Natural killer cell (primary cell): Measurements from ENCODE around the gene USP34. TPM values are rescaled to one million over a fixed set of nuclear protein-coding genes. Genes with fewer than 3 reads are reported as not detected.
A peak's percentile ranks its signal among the peaks of the same experiment; 100 is the strongest.

Source experiments
- ATAC-seq, 3 donors: fragments of 150-1000 bp in 2 of 3; fragments of 200-7000 bp in 1 of 3; cut with Tn5 transposase; 1 replicate in 1 of 3; 2 replicates in 2 of 3; pipeline ENCODE4 v1.10.0; 2021; ENCODE audit warnings: mild to moderate bottlenecking in 2 of 3, moderate library complexity in 2 of 3
- DNase-seq, 2 donors: peaks; one replicate each; pipeline versions ENCODE4 v3.0.0 to v3.0.0-alpha.2; 2013 to 2021; ENCODE audit warnings: mixed read lengths in 1 of 2
- H3K27ac ChIP-seq: one replicate; pipeline ENCODE4 v1.5.1; 2013; ENCODE audit warnings: mild to moderate bottlenecking, low read length
- H3K27me3 ChIP-seq: one replicate; pipeline ENCODE4 v1.6.1; 2013; ENCODE audit warnings: low read length; ENCODE audit not compliant: control insufficient read depth, insufficient read depth
- H3K36me3 ChIP-seq: one replicate; pipeline ENCODE4 v1.6.1; 2013; ENCODE audit warnings: low read length; ENCODE audit not compliant: control insufficient read depth, insufficient read depth
- H3K4me1 ChIP-seq: one replicate; pipeline ENCODE4 v1.6.1; 2013; ENCODE audit warnings: low read length; ENCODE audit not compliant: control insufficient read depth, insufficient read depth
- H3K4me3 ChIP-seq: one replicate; pipeline ENCODE4 v1.5.1; 2013; ENCODE audit warnings: low read length
- H3K9me3 ChIP-seq: one replicate; pipeline ENCODE4 v1.6.1; 2013; ENCODE audit warnings: low read length; ENCODE audit not compliant: control insufficient read depth, insufficient read depth
- H3K27ac Mint-ChIP-seq, 2 donors: one replicate each; pipeline ENCODE4 v1.8.0; 2022; ENCODE audit warnings: mild to moderate bottlenecking in 2 of 2, mixed read lengths in 2 of 2, moderate library complexity in 1 of 2
- H3K27me3 Mint-ChIP-seq, 2 donors: one replicate each; pipeline ENCODE4 v1.8.0; 2022; ENCODE audit warnings: low read depth in 2 of 2, mixed read lengths in 2 of 2
- H3K36me3 Mint-ChIP-seq: one replicate; pipeline ENCODE4 v1.8.0; 2022; ENCODE audit warnings: mixed read lengths
- H3K4me1 Mint-ChIP-seq, 2 donors: one replicate each; pipeline ENCODE4 v1.8.0; 2022; ENCODE audit warnings: mixed read lengths in 2 of 2
- H3K4me3 Mint-ChIP-seq: one replicate; pipeline ENCODE4 v1.8.0; 2022; ENCODE audit warnings: mild to moderate bottlenecking, moderate library complexity, mixed read lengths
- H3K9me3 Mint-ChIP-seq, 2 donors: one replicate each; pipeline ENCODE4 v1.8.0; 2022; ENCODE audit warnings: mixed read lengths in 2 of 2
- WGBS: methylation state at CpG from one replicate; pipeline ENCODE4 v1.1.7; 2013; ENCODE audit warnings: missing lambda C conversion rate; ENCODE audit not compliant: insufficient coverage; 5-methylcytosine and 5-hydroxymethylcytosine counted together
- intact Hi-C: fragments of 100-400 bp; cut with micrococcal nuclease; formaldehyde crosslinking; loops from one replicate; pipeline ENCODE4 v1.14.2; 2022
- total RNA-seq, 4 donors: library from RNA; stranded (reverse); fragments of 120-200 nt in 1 of 4; gene quantifications; one replicate each; pipeline versions ENCODE4 v1.2.3 to v1.2.4, GENCODE V29; 2013 to 2022
- TF ChIP-seq, protein P1 (sequence below): fragments of 200-600 bp; IDR thresholded peaks from one replicate; pipeline ENCODE4 v1.8.0; 2022; ENCODE audit warnings: antibody characterized with exemption

USP34 gene
- total RNA-seq, 3 donors from 2014 or later (not counting 1 experiment from before 2014, with no cell fraction given) = 184 to 204 (median 199) TPM

DNA sequence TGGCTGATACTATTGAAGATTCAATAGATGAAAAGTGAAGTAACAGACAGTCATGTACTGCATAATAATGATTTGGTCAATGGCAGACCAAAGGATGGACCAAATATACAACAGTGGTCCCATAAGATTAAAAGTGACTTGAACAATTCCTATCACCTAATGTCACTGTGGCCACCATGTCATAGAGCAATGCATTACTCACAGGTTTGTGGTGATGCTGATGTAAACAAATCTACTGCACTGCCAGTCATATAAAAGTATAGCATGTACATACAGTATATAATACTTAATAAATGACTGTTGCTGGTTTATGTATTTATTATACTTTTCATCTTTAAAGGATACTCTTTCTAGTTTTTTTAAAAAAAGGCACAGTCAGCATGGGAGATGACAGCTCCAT lies 99.9 kb downstream of the USP34 start:
- Histone ChIP-seq H3K4me3 (no peak overlapping the region), H3K27ac (no peak overlapping the region), H3K36me3 (peaks cover 45% of the 10 kb centered on the region), H3K9me3 (no peaks in the 10 kb centered on the region), H3K4me1 (peaks cover 4% of the 10 kb centered on the region), H3K27me3 (no peaks in the 10 kb centered on the region)
- TF ChIP-seq, protein P1, sequence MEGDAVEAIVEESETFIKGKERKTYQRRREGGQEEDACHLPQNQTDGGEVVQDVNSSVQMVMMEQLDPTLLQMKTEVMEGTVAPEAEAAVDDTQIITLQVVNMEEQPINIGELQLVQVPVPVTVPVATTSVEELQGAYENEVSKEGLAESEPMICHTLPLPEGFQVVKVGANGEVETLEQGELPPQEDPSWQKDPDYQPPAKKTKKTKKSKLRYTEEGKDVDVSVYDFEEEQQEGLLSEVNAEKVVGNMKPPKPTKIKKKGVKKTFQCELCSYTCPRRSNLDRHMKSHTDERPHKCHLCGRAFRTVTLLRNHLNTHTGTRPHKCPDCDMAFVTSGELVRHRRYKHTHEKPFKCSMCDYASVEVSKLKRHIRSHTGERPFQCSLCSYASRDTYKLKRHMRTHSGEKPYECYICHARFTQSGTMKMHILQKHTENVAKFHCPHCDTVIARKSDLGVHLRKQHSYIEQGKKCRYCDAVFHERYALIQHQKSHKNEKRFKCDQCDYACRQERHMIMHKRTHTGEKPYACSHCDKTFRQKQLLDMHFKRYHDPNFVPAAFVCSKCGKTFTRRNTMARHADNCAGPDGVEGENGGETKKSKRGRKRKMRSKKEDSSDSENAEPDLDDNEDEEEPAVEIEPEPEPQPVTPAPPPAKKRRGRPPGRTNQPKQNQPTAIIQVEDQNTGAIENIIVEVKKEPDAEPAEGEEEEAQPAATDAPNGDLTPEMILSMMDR = no peak
- H3K4me1 Mint-ChIP-seq = peaks cover 20 to 24% of the 10 kb centered on the region in 2 donors
- no peak for DNase-seq
- no peaks in the 10 kb centered on the region for H3K36me3 Mint-ChIP-seq
- ATAC-seq = no peak
- H3K9me3 Mint-ChIP-seq = no peaks in the 10 kb centered on the region
- peak overlapping the region in 1 of 2 donors; percentile 15 for H3K27ac Mint-ChIP-seq
- no peaks in the 10 kb centered on the region for H3K27me3 Mint-ChIP-seq
- H3K4me3 Mint-ChIP-seq = no peak overlapping the region
- intact Hi-C loops = no loop called here

DNA sequence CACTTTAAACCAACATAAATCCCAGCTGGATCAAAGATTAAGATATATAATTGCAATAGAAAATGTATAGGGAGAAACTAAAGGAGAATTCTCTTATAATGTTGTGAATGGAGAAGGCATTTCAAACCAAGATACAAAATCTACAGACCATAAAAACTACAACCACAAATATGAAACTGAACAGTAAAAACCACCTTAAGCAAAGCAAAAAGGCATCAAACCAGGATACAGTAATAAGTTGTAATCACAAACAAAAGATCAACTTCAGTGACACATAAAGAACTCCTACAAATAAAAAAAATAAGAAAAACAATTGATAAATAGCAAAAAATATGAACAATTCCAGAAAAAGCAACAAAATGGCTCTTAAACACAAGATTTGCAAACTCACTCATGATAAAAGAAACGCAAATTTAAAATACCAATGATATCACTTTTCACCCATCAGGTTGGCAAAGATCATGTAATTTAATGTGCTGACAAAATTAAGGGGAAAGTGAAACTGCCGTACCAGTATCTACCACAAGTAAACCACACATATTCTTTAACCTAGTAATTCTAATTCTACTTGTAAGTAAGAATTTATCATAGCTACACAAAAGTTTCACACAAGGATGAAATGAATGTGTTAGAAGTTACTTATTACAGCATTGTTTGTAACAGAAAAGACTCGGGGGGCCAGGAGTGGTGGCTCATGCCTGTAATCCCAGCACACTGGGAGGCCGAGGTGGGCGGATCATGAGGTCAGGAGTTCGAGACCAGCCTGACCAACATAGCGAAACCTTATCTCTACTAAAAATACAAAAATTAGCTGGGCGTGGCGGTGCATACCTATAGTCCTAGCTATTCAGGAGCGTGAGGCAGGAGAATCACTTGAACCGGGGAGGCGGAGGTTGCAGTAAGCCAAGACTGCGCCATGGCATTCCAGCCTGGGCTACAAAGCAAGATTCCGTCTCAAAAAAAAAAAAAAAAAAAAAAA lies 101.9 kb downstream of the USP34 start:
- intact Hi-C loops = no loop called here
- no peaks in the 10 kb centered on the region for H3K36me3 Mint-ChIP-seq
- peaks cover 35% of the 10 kb centered on the region for H3K36me3 ChIP-seq

DNA sequence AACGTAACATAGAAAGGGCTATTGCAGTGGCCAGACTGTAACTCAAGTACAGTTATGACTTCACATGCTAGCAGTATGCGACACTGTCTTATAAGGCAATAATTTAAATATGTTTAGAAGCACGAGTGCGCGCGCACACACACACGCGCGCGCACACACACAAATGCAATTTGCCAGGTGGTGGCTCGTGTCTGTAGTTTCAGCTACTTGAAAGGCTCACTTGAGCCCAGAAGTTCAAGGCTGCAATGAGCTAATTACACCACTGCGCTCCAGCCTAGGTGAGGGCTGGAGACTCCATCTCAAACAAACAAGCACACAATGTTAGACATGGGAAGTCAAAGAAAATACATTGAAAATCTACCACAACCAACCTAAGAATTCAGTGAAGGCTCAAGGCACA lies 103.7 kb downstream of the USP34 start:
- DNase-seq = no peak
- Mint-ChIP-seq H3K4me3 (no peak overlapping the region), H3K4me1 (peaks cover 43 to 49% of the 10 kb centered on the region in 2 donors), H3K9me3 (no peaks in the 10 kb centered on the region), H3K36me3 (no peaks in the 10 kb centered on the region), H3K27ac (peak overlapping the region in 1 of 2 donors; percentile 77), H3K27me3 (no peaks in the 10 kb centered on the region)
- Histone ChIP-seq H3K4me3 (no peak overlapping the region), H3K9me3 (no peaks in the 10 kb centered on the region), H3K36me3 (peaks cover 45% of the 10 kb centered on the region), H3K4me1 (peaks cover 9% of the 10 kb centered on the region), H3K27me3 (no peaks in the 10 kb centered on the region), H3K27ac (no peak overlapping the region)
- WGBS = 85% methylated on average over 12 of the region's 12 CpGs
- no peak for ATAC-seq
- intact Hi-C loops = no loop called here
- TF ChIP-seq, protein P1 = no peak

More for the DNA sequence above, 101.9 kb downstream of the USP34 start:
- Mint-ChIP-seq H3K4me1 (peaks cover 29 to 31% of the 10 kb centered on the region in 2 donors), H3K4me3 (no peak overlapping the region), H3K27ac (peak overlapping the region; percentile 77 to 87), H3K27me3 (no peaks in the 10 kb centered on the region), H3K9me3 (no peaks in the 10 kb centered on the region)
- WGBS = 87% methylated on average over 11 of the region's 14 CpGs
- TF ChIP-seq, protein P1 = peak; percentile 22
- peak in 1 of 2 donors; percentile 44 for DNase-seq
- peaks cover 9% of the 10 kb centered on the region for H3K4me1 ChIP-seq
- ATAC-seq = peak; percentile 64 to 84 (median 79)
- no peak overlapping the region for H3K4me3 ChIP-seq
- no peaks in the 10 kb centered on the region for H3K27me3 ChIP-seq
- H3K27ac ChIP-seq = peak overlapping the region; percentile 14
- H3K9me3 ChIP-seq = no peaks in the 10 kb centered on the region
